Measurements from ENCODE around the gene BRD9. TPM values are rescaled to one million over a fixed set of nuclear protein-coding genes. Genes with fewer than 3 reads are reported as not detected.
"Not testable (repeated sequence)": the region's sequence is repeated elsewhere in the genome, so short reads cannot be mapped to it uniquely, and the experiment has no call there.

BRD9 gene
- total RNA-seq, 4 donors from 2014 or later, result 19.6 to 29.9 (median 25.2) TPM

- H3K4me3 ChIP-seq (replicated peaks in 1 of 3); H3K27me3 ChIP-seq; intact Hi-C loops (cut with DNase I); H3K36me3 ChIP-seq; DNase-seq; H3K27ac ChIP-seq; H3K9me3 ChIP-seq; H3K4me1 ChIP-seq: not testable (repeated sequence)
- 86% methylated on average over 18 of the region's 18 CpGs for WGBS, 2 donors
Observed at GRCh38 chr5:846602-847091, 46.0 kb downstream of the BRD9 start.

DNA sequence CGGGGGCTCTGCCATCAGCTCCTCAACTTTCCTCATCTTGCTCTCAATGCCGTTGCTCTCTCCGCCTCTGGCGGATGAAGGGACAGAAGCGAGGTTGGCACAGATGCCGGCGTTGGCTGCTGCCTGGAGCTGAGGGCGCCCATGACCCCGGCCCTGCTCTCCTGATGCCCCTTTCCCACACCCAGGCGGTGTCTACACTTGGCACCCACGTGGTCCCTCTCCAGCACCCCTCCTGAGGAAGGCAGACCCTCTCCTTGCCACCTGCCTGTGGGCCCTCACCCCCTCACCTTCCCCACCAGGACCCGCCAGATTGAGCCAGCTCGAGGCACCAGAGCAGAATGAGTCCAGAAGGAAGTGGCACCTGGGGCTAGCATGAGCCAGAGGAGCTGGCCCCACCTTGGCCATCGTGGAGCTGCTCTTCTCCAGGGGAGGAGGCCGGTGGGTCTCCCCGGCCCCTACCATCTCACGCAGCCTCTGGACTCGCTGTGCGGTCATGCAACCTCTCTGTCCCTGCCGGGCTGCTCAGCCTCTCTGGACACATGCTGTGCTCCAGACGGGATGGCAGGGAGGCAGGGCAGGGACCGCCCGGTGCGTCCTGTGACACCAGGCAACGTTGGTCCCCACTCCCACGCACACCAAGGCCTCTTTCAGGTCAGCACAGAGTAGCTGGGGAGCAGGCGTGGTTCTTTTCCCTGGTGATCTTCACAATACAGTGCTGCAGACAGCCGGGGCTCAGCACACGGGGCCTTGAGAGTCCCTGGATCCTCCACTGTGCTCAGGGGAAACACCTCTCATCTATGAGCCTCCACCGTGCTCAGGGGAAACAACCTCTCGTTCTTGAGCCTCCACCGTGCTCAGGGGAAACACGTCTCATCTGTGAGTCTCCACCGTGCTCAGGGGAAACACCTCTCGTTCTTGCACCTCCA, 46.7 kb downstream of the BRD9 start:
- intact Hi-C loops (cut with DNase I), result not testable (repeated sequence)
- 88 to 90% methylated on average over 13 to 17 of the region's 35 CpGs for WGBS, 2 donors

DNA sequence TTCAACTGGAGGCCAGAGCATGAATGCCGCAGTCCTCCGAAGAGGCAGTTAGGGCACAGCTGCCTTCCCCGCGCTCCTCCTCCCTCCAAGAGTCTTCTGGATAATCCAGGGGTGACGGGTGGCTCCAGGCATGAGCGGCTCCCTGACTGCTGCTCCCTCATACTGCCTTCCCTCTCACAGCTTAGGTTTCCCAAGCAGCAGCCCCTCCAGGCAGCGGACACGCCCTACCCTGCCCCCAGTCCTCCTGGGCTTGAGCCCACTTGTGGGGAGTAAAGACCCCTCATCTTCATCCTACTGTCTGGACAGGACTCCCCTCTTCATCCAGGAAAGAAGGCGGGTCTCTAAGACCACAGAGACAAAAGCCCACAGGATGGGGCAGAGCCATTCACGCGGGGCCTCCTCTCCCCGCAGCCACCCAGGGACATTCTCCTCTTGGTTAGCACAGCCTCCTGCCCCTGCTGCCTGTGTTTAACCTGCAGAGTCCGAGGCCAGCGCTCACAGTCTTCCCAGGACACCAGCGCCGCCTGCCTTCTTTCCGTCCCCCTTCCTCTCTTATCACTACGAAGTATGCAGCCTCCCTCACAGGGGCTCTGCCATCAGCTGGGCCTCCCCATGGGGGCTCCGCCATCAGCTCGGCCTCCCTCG, 47.4 kb downstream of the BRD9 start:
- DNase-seq; H3K27ac ChIP-seq; H3K27me3 ChIP-seq; H3K4me1 ChIP-seq; H3K9me3 ChIP-seq; intact Hi-C loops (cut with DNase I); H3K4me3 ChIP-seq (replicated peaks in 1 of 3); H3K36me3 ChIP-seq: not testable (repeated sequence)
- 85 to 86% methylated on average over 9 to 11 of the region's 21 CpGs for WGBS, 2 donors

More for the DNA sequence above, 46.7 kb downstream of the BRD9 start:
- H3K27ac ChIP-seq; H3K4me3 ChIP-seq (replicated peaks in 1 of 3); H3K4me1 ChIP-seq; H3K9me3 ChIP-seq; H3K36me3 ChIP-seq; H3K27me3 ChIP-seq; DNase-seq: not testable (repeated sequence)

DNA sequence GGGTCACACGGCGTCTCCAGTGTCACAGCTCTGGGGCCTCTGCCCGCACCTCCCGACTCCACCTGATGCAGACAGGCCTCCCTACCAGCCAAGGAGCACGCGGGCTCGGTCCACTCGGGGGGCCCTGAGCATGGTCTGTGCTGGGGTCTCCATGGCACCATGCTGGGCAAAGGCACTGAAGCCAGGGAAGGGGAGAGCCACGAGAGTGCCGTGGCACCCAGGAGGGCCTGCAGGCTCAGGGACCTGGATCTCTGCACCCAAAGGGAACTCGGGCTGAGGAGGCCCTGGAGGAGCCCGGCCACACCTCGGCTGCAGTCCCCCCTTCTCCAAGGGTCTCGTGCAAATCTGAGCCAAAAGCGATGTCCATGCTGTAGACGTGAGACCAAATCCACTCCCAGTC, 48.2 kb downstream of the BRD9 start:
- H3K4me3 ChIP-seq (replicated peaks in 1 of 3); intact Hi-C loops (cut with DNase I): not testable (repeated sequence)

GRCh38 chr5:843926-844325, 48.7 kb downstream of the BRD9 start:
- DNase-seq; H3K27me3 ChIP-seq; H3K4me1 ChIP-seq; H3K4me3 ChIP-seq (replicated peaks in 1 of 3); H3K27ac ChIP-seq; H3K9me3 ChIP-seq; H3K36me3 ChIP-seq; intact Hi-C loops (cut with DNase I): not testable (repeated sequence)
- WGBS, 2 donors, result 72 to 82% methylated on average over 5 to 19 of the region's 22 CpGs

More for the DNA sequence above, 48.2 kb downstream of the BRD9 start:
- H3K4me1 ChIP-seq, DNase-seq, H3K27me3 ChIP-seq, H3K9me3 ChIP-seq, H3K27ac ChIP-seq, H3K36me3 ChIP-seq: not testable (repeated sequence)
- WGBS, 2 donors, result 83 to 94% methylated on average over 10 of the region's 16 CpGs

DNA sequence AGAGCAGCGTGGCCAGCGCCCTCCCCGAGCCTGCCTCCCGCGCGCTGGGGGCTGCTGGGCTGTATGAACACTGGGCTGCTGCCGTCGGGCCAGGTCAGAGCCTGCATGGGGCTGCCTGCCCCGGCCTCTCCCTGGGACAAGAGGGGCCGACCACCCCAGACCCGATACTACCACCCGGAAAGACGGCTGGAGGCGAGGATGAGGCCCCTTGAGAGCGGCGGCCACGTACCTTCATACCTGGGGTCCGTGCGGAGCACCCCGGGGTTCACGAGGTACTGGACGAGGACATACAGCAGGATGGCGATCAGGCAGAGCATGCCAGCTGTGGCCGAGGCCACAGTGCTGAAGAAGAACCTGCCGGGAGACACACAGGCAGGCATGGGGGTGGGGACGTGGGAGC, 49.2 kb downstream of the BRD9 start:
- DNase-seq; intact Hi-C loops (cut with DNase I); H3K4me3 ChIP-seq (replicated peaks in 1 of 3); H3K27me3 ChIP-seq; H3K9me3 ChIP-seq; H3K36me3 ChIP-seq; H3K27ac ChIP-seq; H3K4me1 ChIP-seq: not testable (repeated sequence)
- 93% methylated on average over 8 of the region's 26 CpGs; no CpG with 5 or more reads in 1 of the 2 donors for WGBS, 2 donors

GRCh38 chr5:842402-843221, 50.0 kb downstream of the BRD9 start:
- WGBS, 2 donors, result 80 to 87% methylated on average over 21 to 23 of the region's 32 CpGs
- DNase-seq; H3K4me3 ChIP-seq (replicated peaks in 1 of 3); intact Hi-C loops (cut with DNase I); H3K9me3 ChIP-seq; H3K4me1 ChIP-seq; H3K27ac ChIP-seq; H3K27me3 ChIP-seq; H3K36me3 ChIP-seq: not testable (repeated sequence)

- H3K9me3 ChIP-seq; H3K4me3 ChIP-seq (replicated peaks in 1 of 3); H3K27ac ChIP-seq; intact Hi-C loops (cut with DNase I); H3K27me3 ChIP-seq; DNase-seq; H3K4me1 ChIP-seq; H3K36me3 ChIP-seq: not testable (repeated sequence)
- WGBS, 2 donors, result 93 to 95% methylated on average over 10 to 15 of the region's 15 CpGs
Observed at GRCh38 chr5:841531-842401, 50.8 kb downstream of the BRD9 start.

DNA sequence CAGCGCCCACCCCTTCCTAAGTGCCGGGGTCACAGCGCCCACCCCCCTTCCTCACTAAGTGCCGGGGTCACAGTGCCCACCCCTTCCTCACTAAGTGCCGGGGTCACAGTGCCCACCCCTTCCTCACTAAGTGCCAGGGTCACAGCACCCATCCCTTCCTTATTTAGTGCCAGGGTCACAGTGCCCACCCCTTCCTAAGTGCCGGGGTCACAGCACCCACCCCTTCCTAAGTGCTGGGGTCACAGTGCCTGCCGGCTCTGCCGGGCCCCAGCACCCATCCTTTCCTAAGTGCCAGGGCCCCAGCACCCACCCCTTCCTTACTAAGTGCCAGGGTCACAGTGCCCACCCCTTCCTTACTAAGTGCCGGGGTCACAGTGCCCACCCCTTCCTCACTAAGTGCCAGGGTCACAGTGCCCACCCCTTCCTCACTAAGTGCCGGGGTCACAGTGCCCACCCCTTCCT, 51.6 kb downstream of the BRD9 start:
- H3K4me3 ChIP-seq (replicated peaks in 1 of 3); H3K36me3 ChIP-seq; DNase-seq; H3K27ac ChIP-seq; H3K27me3 ChIP-seq; intact Hi-C loops (cut with DNase I); H3K4me1 ChIP-seq; H3K9me3 ChIP-seq: not testable (repeated sequence)
- 93% methylated on average over 8 to 10 of the region's 10 CpGs for WGBS, 2 donors

DNA sequence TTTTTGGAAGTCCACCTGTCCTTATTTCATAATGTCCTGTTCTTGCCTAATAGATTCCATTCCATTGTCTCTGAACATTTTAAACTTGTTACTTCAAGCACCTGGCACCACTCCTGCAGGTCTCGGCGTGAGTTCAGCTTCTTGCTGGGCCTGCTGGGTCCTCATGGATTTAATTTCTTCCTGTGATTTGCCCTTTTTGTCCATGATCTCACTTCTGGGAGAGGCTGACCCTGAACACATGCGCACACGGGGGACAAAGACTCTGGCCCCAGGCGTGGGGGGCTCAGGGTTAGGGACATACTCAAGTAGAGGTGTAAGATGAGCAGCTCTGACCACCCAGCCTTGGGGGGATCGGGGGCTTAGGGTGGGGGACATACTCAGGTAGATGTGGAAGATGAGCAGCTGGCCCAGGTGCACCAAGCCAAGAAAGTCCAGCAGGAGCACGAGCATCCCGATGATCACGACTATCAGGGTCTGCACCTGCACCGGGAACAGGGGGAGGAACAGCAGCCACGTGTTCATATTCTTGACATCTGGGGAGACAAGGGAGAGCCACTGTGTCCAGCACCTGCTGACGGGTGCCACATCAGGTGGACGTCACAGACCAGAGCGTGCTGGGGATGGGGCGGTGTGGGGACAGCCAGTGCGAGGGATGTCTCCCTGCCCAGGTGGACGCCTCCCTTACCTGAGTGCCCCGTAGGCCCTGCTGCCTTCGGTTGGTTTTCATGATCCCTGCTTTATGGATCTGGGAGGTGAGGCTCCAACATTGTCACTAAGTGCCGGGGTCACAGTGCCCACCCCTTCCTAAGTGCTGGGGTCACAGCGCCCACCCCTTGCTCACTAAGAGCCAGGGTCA, 52.3 kb downstream of the BRD9 start:
- H3K27me3 ChIP-seq; H3K9me3 ChIP-seq; H3K36me3 ChIP-seq; H3K4me1 ChIP-seq; H3K27ac ChIP-seq; H3K4me3 ChIP-seq (replicated peaks in 1 of 3); DNase-seq; intact Hi-C loops (cut with DNase I): not testable (repeated sequence)
- WGBS, 2 donors, result 93 to 95% methylated on average over 20 to 21 of the region's 21 CpGs

GRCh38 chr5:838431-838851, 54.2 kb downstream of the BRD9 start:
- H3K9me3 ChIP-seq; H3K4me1 ChIP-seq; H3K36me3 ChIP-seq; DNase-seq; H3K4me3 ChIP-seq (replicated peaks in 1 of 3); H3K27ac ChIP-seq; H3K27me3 ChIP-seq; intact Hi-C loops (cut with DNase I): not testable (repeated sequence)
- WGBS, 2 donors, result 87 to 89% methylated on average over 6 to 10 of the region's 10 CpGs

All from thyroid gland (tissue), 4 donors.